HepG2 (cell line): ENCODE measurements around the gene TGIF1. TPM values are rescaled to one million over a fixed set of nuclear protein-coding genes. Genes with fewer than 3 reads are reported as not detected.

Experiments
- ATF2 ChIP-seq: sonication (generic); formaldehyde crosslinking; IDR thresholded peaks from 2 replicates; pipeline ENCODE4 v1.4.0; 2020; ENCODE audit warnings: missing genetic modification reagents
- CCDC6 ChIP-seq: sonication (generic); formaldehyde crosslinking; IDR thresholded peaks from 2 replicates; pipeline ENCODE4 v1.8.1; 2022; ENCODE audit warnings: mild to moderate bottlenecking, missing genetic modification reagents, moderate library complexity
- ELF3 ChIP-seq: IDR thresholded peaks from 2 replicates; pipeline ENCODE4 v1.6.1; 2016; ENCODE audit warnings: missing genetic modification reagents, missing compliant biosample characterization
- FOXP1 ChIP-seq, 2 experiments: fragments of 450-650 bp in 1 of 2; IDR thresholded peaks; 2 replicates each; pipeline ENCODE4 v1.6.1; 2017 to 2018; ENCODE audit warnings: antibody characterized with exemption in 1 of 2
- HMGXB4 ChIP-seq, 2 experiments: sonication (generic) in 1 of 2; formaldehyde crosslinking in 1 of 2; IDR thresholded peaks; 2 replicates each; pipeline versions ENCODE4 v1.4.0 to v1.6.1; 2018 to 2020; ENCODE audit warnings: missing genetic modification reagents in 2 of 2, borderline replicate concordance in 1 of 2, low read depth in 1 of 2, mild to moderate bottlenecking in 1 of 2, missing biosample characterization in 1 of 2
- KDM3A ChIP-seq: IDR thresholded peaks from 2 replicates; pipeline ENCODE4 v1.6.1; 2018; ENCODE audit warnings: low read depth, missing compliant biosample characterization
- KLF16 ChIP-seq, 2 experiments: sonication (generic) in 1 of 2; formaldehyde crosslinking in 1 of 2; IDR thresholded peaks; 2 replicates each; pipeline versions ENCODE4 v1.6.1 to v1.8.0; 2016 to 2023; ENCODE audit warnings: missing genetic modification reagents in 2 of 2, missing compliant biosample characterization in 1 of 2
- KLF9 ChIP-seq: IDR thresholded peaks from 2 replicates; pipeline ENCODE4 v1.6.1; 2016; ENCODE audit warnings: low read depth
- NAIF1 ChIP-seq: sonication (generic); formaldehyde crosslinking; IDR thresholded peaks from 2 replicates; pipeline ENCODE4 v1.5.0; 2020; ENCODE audit warnings: mild to moderate bottlenecking, missing genetic modification reagents, borderline replicate concordance
- NFE2L2 ChIP-seq: fragments of 150-350 bp; IDR thresholded peaks from 2 replicates; pipeline ENCODE4 v1.6.1; 2014; ENCODE audit warnings: low read length
- SP5 ChIP-seq: IDR thresholded peaks from 2 replicates; pipeline ENCODE4 v1.6.1; 2016; ENCODE audit warnings: low read depth, borderline replicate concordance
- TMF1 ChIP-seq: sonication (generic); formaldehyde crosslinking; IDR thresholded peaks from 2 replicates; pipeline ENCODE4 v1.8.1; 2022; ENCODE audit warnings: low read depth, missing genetic modification reagents
- TSC22D2 ChIP-seq: sonication (generic); formaldehyde crosslinking; IDR thresholded peaks from 2 replicates; pipeline ENCODE4 v1.5.1; 2020; ENCODE audit warnings: missing genetic modification reagents, mild to moderate bottlenecking, borderline replicate concordance
- ZBTB49 ChIP-seq: sonication (generic); formaldehyde crosslinking; IDR thresholded peaks from 2 replicates; pipeline ENCODE4 v1.4.0; 2020; ENCODE audit warnings: missing genetic modification reagents, borderline replicate concordance
- ZBTB7A ChIP-seq: sonication (generic); formaldehyde crosslinking; IDR thresholded peaks from 2 replicates; pipeline ENCODE4 v1.8.0; 2022; ENCODE audit warnings: mild to moderate bottlenecking, missing genetic modification reagents
- ZNF143 ChIP-seq: sonication (generic); formaldehyde crosslinking; IDR thresholded peaks from 2 replicates; pipeline ENCODE4 v1.4.0; 2020; ENCODE audit warnings: missing genetic modification reagents
- ZNF329 ChIP-seq: sonication (generic); formaldehyde crosslinking; IDR thresholded peaks from 2 replicates; pipeline ENCODE4 v1.9.0; 2021; ENCODE audit warnings: low read depth, mild to moderate bottlenecking, missing genetic modification reagents
- ZNF33B ChIP-seq: sonication (generic); formaldehyde crosslinking; IDR thresholded peaks from 2 replicates; pipeline ENCODE4 v1.5.1; 2020; ENCODE audit warnings: mild to moderate bottlenecking, missing genetic modification reagents
- ZNF44 ChIP-seq: sonication (generic); formaldehyde crosslinking; IDR thresholded peaks from 2 replicates; pipeline ENCODE4 v1.5.1; 2020; ENCODE audit warnings: mild to moderate bottlenecking, missing genetic modification reagents
- ZNF672 ChIP-seq: sonication (generic); formaldehyde crosslinking; IDR thresholded peaks from 2 replicates; pipeline ENCODE4 v1.8.1; 2022; ENCODE audit warnings: missing genetic modification reagents
- ZNF710 ChIP-seq: sonication (generic); formaldehyde crosslinking; IDR thresholded peaks from 2 replicates; pipeline ENCODE4 v1.5.0; 2020; ENCODE audit warnings: mild to moderate bottlenecking, missing genetic modification reagents, borderline replicate concordance
- ZNF761 ChIP-seq: sonication (generic); formaldehyde crosslinking; conservative IDR thresholded peaks from 2 replicates; pipeline ENCODE4 v1.4.0; 2020; ENCODE audit warnings: mild to moderate bottlenecking, missing genetic modification reagents
- ZSCAN12 ChIP-seq: sonication (generic); formaldehyde crosslinking; IDR thresholded peaks from 2 replicates; pipeline ENCODE4 v1.9.0; 2021; ENCODE audit warnings: mild to moderate bottlenecking, missing genetic modification reagents
- polyA plus RNA-seq, 8 experiments: library from polyadenylated mRNA; depleted of rRNA in 3 of 8; stranded (reverse) in 7 of 8; unstranded in 1 of 8; fragments of >200 nt; fragmentation: Illumina TruSeq in 4 of 8; extraction: Trizol in 4 of 8; gene quantifications; 2 replicates each; pipeline versions ENCODE4 v1.2.1 to v1.2.3, GENCODE V29; 2011 to 2016; ENCODE audit warnings: low read depth in 4 of 8, missing spikeins in 1 of 8, mixed read lengths in 1 of 8; ENCODE audit not compliant: insufficient read depth in 1 of 8
- total RNA-seq, 5 experiments: library from RNA; depleted of rRNA; stranded (reverse); fragments of >200 nt; fragmentation: Illumina TruSeq; extraction: Trizol; gene quantifications; 2 replicates each; pipeline ENCODE4 v1.2.3, GENCODE V29; 2016; ENCODE audit warnings: low read depth in 1 of 5

TGIF1 gene
- total and polyA plus RNA-seq, 2 of the 13 experiments (the other 11 are each of a cell fraction or from before 2014, with no cell fraction given) = 50.0 to 76.1 TPM

GRCh38 chr18:3453540-3454364 lies 3.8 kb downstream of the TGIF1 start (continued):
- no peak for TF ChIP-seq NFE2L2
- no peak for TF ChIP-seq ZNF44 (CRISPR knock-in tag)
- no peak for TF ChIP-seq ZNF33B (CRISPR knock-in tag)
- TF ChIP-seq KLF9 (CRISPR knock-in tag) = no peak
- TF ChIP-seq TSC22D2 (CRISPR knock-in tag) = no peak
- TF ChIP-seq ATF2 (CRISPR knock-in tag) = 0 out of 2 replicates have a peak, but pooled peaks have one; percentile 53
- no peak for TF ChIP-seq ZNF329 (CRISPR knock-in tag)
- no peak for TF ChIP-seq ZSCAN12 (CRISPR knock-in tag)
- no peak for TF ChIP-seq NAIF1 (CRISPR knock-in tag)
- no peak for TF ChIP-seq KLF16 (CRISPR knock-in tag; IDR thresholded peaks at IDR 0.05)
- TF ChIP-seq ZNF143 (CRISPR knock-in tag) = no peak
- peak in 1 of 2 experiments; percentile 34; a peak in 1 of 4 replicates for TF ChIP-seq HMGXB4 (CRISPR knock-in tag; IDR thresholded peaks at IDR 0.05; ENCODE audit: borderline replicate concordance in 1 of 2, low read depth in 1 of 2)
- peak; percentile 46; the same call in 1 of the 2 replicates for TF ChIP-seq SP5 (CRISPR knock-in tag)
- no peak for TF ChIP-seq TMF1
- TF ChIP-seq ZNF710 (CRISPR knock-in tag) = no peak
- no peak for TF ChIP-seq ZBTB7A (CRISPR knock-in tag)
- no peak for TF ChIP-seq FOXP1 (IDR thresholded peaks at IDR 0.05)
- TF ChIP-seq FOXP1 (CRISPR knock-in tag; IDR thresholded peaks at IDR 0.05) = peak; percentile 58; the same call in 1 of the 2 replicates
- TF ChIP-seq CCDC6 = 0 out of 2 replicates have a peak, but pooled peaks have one; percentile 25
- TF ChIP-seq ZNF672 (CRISPR knock-in tag) = no peak
- TF ChIP-seq ZNF761 (CRISPR knock-in tag) = no peak
- peak; percentile 81 for TF ChIP-seq ELF3 (CRISPR knock-in tag)
- TF ChIP-seq KDM3A (CRISPR knock-in tag) = no peak
- TF ChIP-seq ZBTB49 (CRISPR knock-in tag) = no peak
